ENCODE data around the gene GLTP.

- TF ChIP-seq CTCF (IDR thresholded peaks at IDR 0.05; ENCODE audit: insufficient read depth, low read depth, low read length), result no peak
- TF ChIP-seq EZH2 (IDR thresholded peaks at IDR 0.05; ENCODE audit: insufficient read depth, low read length), result no peak
Observed at GRCh38 chr12:109817627-109818231, 62.6 kb downstream of the GLTP start.
